DND-41 (cell line): Measurements from ENCODE around the gene ARMH2.

Experiments
- ATAC-seq: fragments of 200-7000 bp; cut with Tn5 transposase; 3 replicates; pipeline ENCODE4 v1.9.1; 2021; ENCODE audit warnings: low read depth; ENCODE audit not compliant: insufficient read depth
- DNase-seq: peaks from one replicate; pipeline ENCODE4 v3.0.0-alpha.2; 2020
- H2AFZ ChIP-seq: 2 replicates; pipeline ENCODE4 v1.6.0; 2012; ENCODE audit warnings: low read depth, low read length
- H3K27ac ChIP-seq: 2 replicates; pipeline ENCODE4 v1.5.1; 2012; ENCODE audit warnings: low read length, inconsistent platforms
- H3K27me3 ChIP-seq: fragments of 200-600 bp; sonication (generic); 2 replicates; pipeline ENCODE4 v1.6.0; 2012; ENCODE audit warnings: low read length, mild to moderate bottlenecking, inconsistent platforms; ENCODE audit not compliant: insufficient read depth, poor library complexity
- H3K36me3 ChIP-seq: 2 replicates; pipeline ENCODE4 v1.5.1; 2012; ENCODE audit warnings: low read length, inconsistent platforms; ENCODE audit not compliant: insufficient read depth
- H3K4me1 ChIP-seq: 2 replicates; pipeline ENCODE4 v1.5.1; 2012; ENCODE audit warnings: mild to moderate bottlenecking, low read length; ENCODE audit not compliant: insufficient read depth
- H3K4me2 ChIP-seq: 2 replicates; pipeline ENCODE4 v1.6.0; 2012; ENCODE audit warnings: mild to moderate bottlenecking, moderate library complexity, low read length, inconsistent platforms; ENCODE audit not compliant: insufficient read depth
- H3K4me3 ChIP-seq, 2 experiments: fragments of 200-600 bp in 1 of 2; shearing (Covaris generic) in 1 of 2; 2 replicates each; pipeline ENCODE4 v1.5.1; 2012 to 2016; ENCODE audit warnings: inconsistent platforms in 2 of 2, low read length in 2 of 2, mild to moderate bottlenecking in 2 of 2, low read depth in 1 of 2, moderate library complexity in 1 of 2
- H3K79me2 ChIP-seq: 2 replicates; pipeline ENCODE4 v1.6.0; 2012; ENCODE audit warnings: low read length, inconsistent platforms; ENCODE audit not compliant: insufficient read depth
- H3K9ac ChIP-seq: 2 replicates; pipeline ENCODE4 v1.6.0; 2012; ENCODE audit warnings: low read depth, mild to moderate bottlenecking, inconsistent platforms, low read length, moderate library complexity
- H3K9me3 ChIP-seq: 2 replicates; pipeline ENCODE4 v1.5.1; 2012; ENCODE audit warnings: low read length, moderate library complexity, mild to moderate bottlenecking, inconsistent platforms; ENCODE audit not compliant: insufficient read depth, severe bottlenecking
- H4K20me1 ChIP-seq: 2 replicates; pipeline ENCODE4 v1.6.0; 2012; ENCODE audit warnings: low read length; ENCODE audit not compliant: insufficient read depth
- CTCF ChIP-seq: IDR thresholded peaks from 2 replicates; pipeline ENCODE4 v1.5.1; 2012; ENCODE audit warnings: borderline replicate concordance, low read length, moderate library complexity, mild to moderate bottlenecking; ENCODE audit not compliant: poor library complexity, severe bottlenecking; ENCODE audit errors: extremely low read depth
- EZH2 ChIP-seq: IDR thresholded peaks from 3 replicates; pipeline ENCODE4 v1.6.1; 2012; ENCODE audit warnings: borderline replicate concordance, low read depth, mild to moderate bottlenecking, moderate library complexity, low read length, inconsistent platforms; ENCODE audit not compliant: severe bottlenecking

ARMH2 gene

DNA sequence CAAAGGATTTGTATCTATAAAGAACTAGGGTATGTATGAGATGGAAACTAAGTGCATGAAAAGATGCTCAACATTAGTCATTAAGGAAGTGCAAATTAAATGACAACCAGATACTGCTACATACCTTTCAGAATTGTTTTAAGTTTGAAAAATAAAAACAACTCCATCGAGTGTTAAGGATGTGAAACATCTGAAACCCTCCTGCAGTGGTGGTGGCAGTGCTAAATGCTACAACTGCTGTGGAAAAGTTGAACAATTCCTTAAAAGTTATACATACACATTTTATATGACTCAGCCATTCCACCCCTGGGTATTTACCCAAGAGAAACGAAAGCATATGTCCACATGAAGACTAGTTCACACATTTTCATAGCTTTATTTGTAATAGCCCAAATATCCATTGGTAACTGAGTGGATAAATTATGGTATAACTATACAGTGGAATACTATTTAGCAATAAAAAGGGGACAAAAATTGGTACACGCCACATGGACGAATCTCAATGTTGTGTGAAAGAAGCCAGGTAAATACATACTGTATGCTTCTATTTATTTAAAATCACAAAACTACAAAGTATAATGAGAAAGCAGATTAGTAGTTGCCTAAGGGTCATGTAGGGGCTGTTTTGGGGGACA lies 10.6 kb downstream of the ARMH2 start:
- H3K79me2 ChIP-seq: peaks cover 19% of the 10 kb centered on the region
- no peak for DNase-seq
- H3K4me2 ChIP-seq: no peak overlapping the region
- H3K27me3 ChIP-seq: no peaks in the 10 kb centered on the region
- no peak overlapping the region for H3K9ac ChIP-seq
- no peak overlapping the region for H2AFZ ChIP-seq
- H3K27ac ChIP-seq: no peak overlapping the region
- H4K20me1 ChIP-seq: peaks cover 5% of the 10 kb centered on the region; the same call in 1 of the 2 replicates
- H3K36me3 ChIP-seq: peaks cover 59% of the 10 kb centered on the region
- no peaks in the 10 kb centered on the region for H3K9me3 ChIP-seq
- no peak overlapping the region for H3K4me3 ChIP-seq
- no peak for ATAC-seq
- TF ChIP-seq CTCF: no peak
- no peak for TF ChIP-seq EZH2
- H3K4me1 ChIP-seq: no peaks in the 10 kb centered on the region

- ATAC-seq (no peak), DNase-seq (no peak)
- H3K79me2 ChIP-seq: peaks cover 93% of the 10 kb centered on the region
- H3K4me3 ChIP-seq: peak overlapping the region in 1 of 2 experiments; percentile 17; a peak in 1 of 4 replicates
- H3K27me3 ChIP-seq: no peaks in the 10 kb centered on the region
- no peak overlapping the region for H3K27ac ChIP-seq
- peaks cover 96% of the 10 kb centered on the region for H3K36me3 ChIP-seq
- H4K20me1 ChIP-seq: peaks cover 67% of the 10 kb centered on the region
- H3K9ac ChIP-seq: no peak overlapping the region
- H2AFZ ChIP-seq: no peak overlapping the region
- H3K4me1 ChIP-seq: peaks cover 44% of the 10 kb centered on the region
- no peaks in the 10 kb centered on the region for H3K9me3 ChIP-seq
- no peak for TF ChIP-seq CTCF
- no peak for TF ChIP-seq EZH2
- peak overlapping the region; percentile 88; the same call in 1 of the 2 replicates for H3K4me2 ChIP-seq
Observed at GRCh38 chr6:24780206-24780605, 18.5 kb downstream of the ARMH2 start.

- TF ChIP-seq CTCF (no peak), EZH2 (no peak)
- DNase-seq (no peak), ATAC-seq (no peak)
- Histone ChIP-seq H3K4me1 (peaks cover 45% of the 10 kb centered on the region), H4K20me1 (peaks cover 67% of the 10 kb centered on the region), H3K79me2 (peaks cover 94% of the 10 kb centered on the region), H3K36me3 (peaks cover 92% of the 10 kb centered on the region), H3K27ac (0 out of 2 replicates have a peak overlapping the region, but pooled peaks have one; percentile 40), H3K9ac (no peak overlapping the region; the same call in 1 of the 2 replicates), H3K27me3 (no peaks in the 10 kb centered on the region), H3K4me3 (peak overlapping the region in 1 of 2 experiments; percentile 17; a peak in 3 of 4 replicates), H2AFZ (no peak overlapping the region), H3K9me3 (no peaks in the 10 kb centered on the region), H3K4me2 (peak overlapping the region; percentile 88; the same call in 1 of the 2 replicates)
Observed at GRCh38 chr6:24779416-24780016, 19.2 kb downstream of the ARMH2 start.
